ENCODE data around the gene KCNJ16.

Gene KCNJ16

DNA sequence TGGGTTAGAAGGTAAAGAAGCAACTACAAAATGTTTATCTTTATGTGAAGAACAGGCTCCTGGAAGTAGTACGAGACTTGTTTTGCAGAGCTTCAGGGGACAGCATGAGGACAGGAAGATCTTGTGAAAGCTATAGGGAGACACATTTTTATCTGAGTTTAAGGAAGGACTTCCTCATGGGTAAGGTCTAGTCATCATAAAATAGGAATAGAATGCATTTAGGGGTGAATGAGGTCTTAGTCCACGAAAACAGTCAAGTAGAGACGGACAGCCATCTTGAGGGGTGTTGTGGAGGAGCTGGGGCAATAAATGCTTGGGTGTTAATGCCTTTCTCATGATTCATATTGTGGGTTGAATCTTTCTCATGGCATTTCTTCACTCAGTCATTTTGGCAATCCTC is 24.3 kb downstream of the KCNJ16 start:
- DNase-seq, result no peak

GRCh38 chr17:70099884-70100283 is 24.9 kb downstream of the KCNJ16 start:
- DNase-seq, result no peak

GRCh38 chr17:70100983-70101382 is 26.0 kb downstream of the KCNJ16 start:
- no peak for DNase-seq

DNA sequence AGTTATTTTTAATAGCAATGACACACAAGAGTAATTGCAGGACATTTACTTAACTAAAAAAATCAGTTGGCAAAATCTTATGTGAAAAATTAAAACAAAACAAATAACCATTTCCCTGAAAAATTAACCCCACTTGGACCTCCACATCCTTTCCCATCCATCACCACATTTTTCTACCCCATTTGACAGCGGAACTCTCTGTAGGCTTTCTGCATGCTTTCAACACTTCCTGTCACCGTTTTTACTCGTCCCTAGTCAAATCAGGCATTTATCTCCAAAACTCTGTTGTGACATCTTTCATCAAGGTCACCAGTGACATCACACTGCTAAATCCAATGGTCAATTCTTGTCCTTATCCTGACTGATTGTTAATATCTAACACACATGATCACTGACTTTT is 27.5 kb downstream of the KCNJ16 start:
- DNase-seq, result no peak

DNA sequence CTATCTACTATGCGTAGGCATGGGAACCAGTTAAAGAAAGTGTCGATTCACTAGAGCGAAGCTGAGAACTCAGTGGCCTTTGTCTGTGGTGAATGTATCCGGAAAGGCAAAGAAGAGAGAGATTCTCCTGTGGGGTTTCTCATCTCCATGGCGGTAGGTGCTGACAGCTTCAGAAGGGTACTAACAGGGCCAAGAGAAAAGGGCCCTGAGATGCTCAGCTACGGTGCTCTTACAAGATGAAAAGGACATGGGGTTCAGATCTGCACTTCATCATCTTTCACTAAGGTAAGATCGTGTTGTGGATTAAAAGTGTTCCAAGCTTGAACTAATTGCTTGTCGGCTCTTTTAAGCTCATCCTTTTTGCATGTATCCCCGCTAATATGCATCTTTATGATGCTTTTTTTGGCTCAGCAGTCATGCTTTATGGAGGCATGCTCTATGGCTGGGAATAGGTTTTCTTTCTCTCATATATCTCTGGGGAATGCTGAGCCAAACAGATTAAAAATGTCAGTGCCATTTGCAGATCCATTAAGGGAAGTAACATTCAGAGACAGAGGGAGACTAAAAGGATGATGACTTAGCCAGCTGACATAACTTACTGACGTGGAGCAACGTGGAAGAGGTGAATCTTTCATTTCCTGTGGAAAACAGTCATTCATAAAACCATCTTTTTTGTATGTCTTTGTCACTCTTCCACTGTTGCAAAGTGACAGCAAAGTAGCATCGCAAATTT is 29.9 kb downstream of the KCNJ16 start:
- DNase-seq, result no peak

DNA sequence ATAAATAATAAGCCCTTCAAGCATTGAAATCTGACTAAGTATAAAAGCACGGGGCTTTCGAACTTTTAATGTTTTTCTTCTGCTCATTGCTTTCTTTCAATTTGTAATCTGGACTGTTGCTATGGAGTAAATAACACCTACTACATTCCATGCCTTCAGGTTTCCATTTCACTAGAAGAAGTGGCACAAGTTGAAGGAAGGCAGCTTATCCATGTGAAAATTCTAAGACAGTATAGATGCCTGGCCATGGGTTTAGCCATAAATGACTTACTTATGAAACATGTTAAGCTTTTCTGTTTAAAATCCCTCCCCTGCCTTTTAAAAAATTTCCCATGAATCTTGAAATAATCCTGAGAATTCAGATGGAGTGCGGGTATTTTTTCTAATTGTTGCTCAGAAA is 30.6 kb downstream of the KCNJ16 start:
- DNase-seq, result no peak

- DNase-seq, result no peak
Observed at GRCh38 chr17:70106551-70106950, 31.5 kb downstream of the KCNJ16 start.

DNA sequence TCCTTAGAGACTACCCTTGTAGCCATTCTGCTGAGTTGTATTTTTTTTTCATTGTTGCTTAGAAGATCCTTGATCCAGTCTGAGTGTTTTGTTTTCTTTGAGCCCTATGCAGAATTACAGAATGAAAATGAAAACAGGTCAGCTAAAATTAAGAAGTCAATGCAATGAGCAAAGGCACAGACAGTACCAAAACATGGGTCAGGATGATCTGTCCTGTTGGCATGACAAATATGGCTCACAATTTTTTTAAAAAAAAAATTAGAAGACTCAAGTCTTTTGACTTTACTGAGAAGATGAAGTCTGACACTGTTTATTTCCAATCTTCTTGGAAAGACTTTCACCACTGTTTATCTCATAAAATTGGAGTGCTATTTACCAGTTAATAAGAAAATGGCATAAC is 32.4 kb downstream of the KCNJ16 start:
- no peak for DNase-seq

DNA sequence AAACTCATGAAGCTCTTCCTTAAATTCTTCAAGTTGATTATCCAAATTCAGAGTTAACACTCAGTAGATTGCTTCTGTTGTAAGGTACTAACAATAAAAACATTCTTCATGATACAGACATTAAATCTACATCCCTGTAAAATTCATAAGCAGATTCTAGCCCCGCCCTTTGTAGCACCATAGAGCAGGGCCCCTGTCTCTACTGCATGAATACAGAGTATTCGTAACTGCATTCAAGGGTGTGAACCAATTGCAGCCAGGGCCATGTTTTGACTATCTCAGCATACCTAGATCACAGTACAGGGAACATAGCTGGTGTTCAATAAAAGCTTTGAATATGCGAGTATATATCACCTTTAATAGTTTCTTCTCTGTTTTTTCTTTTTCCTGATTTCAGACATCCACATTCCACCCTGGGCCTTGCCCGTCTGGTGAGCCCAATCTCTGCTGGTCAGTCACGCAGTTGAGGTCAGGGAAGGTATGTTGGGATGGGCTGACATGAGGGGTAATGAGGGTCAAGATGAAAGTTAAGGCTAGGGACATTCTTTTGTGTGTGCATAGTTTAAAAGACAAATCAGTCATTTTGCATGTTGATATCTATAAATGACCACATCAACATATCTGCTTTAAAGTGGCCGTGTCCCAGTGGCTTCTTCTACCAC is 33.0 kb downstream of the KCNJ16 start:
- DNase-seq, result no peak

GRCh38 chr17:70109497-70109896 is 34.5 kb downstream of the KCNJ16 start:
- no peak for DNase-seq

- no peak for DNase-seq
Observed at GRCh38 chr17:70110443-70110880, 35.4 kb downstream of the KCNJ16 start.

GRCh38 chr17:70111201-70111600 is 36.2 kb downstream of the KCNJ16 start:
- DNase-seq, result no peak

GRCh38 chr17:70114405-70114804 is 39.4 kb downstream of the KCNJ16 start:
- DNase-seq, result no peak

DNA sequence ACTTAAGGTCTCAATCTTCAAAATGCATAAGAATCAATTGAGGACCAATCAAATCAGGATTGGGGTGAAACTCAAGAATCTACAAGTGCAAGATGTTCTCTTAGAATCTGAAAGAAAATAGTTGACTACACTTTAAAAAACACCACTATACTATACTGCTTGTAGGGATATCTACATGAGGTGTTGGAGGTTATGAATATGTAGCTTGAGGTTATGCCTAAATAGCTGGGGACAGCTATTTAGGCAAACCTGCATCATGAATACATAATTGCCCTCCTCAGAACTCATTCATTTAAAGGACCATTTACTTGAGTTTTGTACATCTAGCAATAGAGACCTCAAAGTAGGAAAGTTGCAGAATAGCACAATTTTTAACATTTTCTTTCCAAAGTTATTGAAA is 40.1 kb downstream of the KCNJ16 start:
- DNase-seq, result no peak

DNA sequence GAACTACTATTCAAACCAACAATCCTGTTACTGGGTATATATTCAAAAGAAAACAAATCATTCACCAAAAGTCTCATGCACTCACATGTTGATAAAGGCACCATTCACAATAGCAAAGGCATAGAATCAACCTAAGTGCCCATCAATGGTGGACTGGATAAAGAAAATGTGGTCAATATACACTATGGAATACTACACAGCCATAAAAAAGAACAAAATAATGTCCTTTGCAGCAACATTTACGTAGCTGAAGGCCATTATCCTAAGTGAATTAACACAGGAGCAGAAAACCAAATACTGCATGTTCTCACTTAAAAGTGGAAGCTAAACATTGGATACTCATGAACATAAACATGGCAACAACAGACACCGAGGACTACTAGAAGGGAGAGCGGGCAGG is 41.9 kb downstream of the KCNJ16 start:
- no peak for DNase-seq

GRCh38 chr17:70119545-70119944 is 44.5 kb downstream of the KCNJ16 start:
- no peak for DNase-seq

GRCh38 chr17:70119983-70120382 is 45.0 kb downstream of the KCNJ16 start:
- DNase-seq, result no peak

- DNase-seq, result no peak
Observed at GRCh38 chr17:70120425-70120824, 45.4 kb downstream of the KCNJ16 start.

DNA sequence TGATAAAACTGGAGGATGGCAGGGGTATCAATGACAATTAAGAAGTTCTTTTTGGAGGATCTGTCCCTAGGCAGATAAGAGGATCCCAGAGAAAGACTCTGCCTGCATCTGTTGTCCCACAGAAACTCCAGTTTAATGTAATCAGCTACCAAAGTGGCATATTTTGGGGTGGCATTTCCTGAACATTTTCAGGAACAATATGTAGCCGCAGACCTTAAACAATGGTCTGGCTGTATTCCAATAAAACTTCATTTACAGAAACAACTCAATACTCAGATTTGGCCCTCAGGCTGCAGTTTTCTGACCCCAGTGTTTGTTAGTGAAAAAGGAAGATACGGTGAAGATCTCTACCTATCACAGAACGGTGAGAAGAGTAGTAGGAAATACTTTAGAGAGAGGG is 46.1 kb downstream of the KCNJ16 start:
- DNase-seq, result no peak

DNA sequence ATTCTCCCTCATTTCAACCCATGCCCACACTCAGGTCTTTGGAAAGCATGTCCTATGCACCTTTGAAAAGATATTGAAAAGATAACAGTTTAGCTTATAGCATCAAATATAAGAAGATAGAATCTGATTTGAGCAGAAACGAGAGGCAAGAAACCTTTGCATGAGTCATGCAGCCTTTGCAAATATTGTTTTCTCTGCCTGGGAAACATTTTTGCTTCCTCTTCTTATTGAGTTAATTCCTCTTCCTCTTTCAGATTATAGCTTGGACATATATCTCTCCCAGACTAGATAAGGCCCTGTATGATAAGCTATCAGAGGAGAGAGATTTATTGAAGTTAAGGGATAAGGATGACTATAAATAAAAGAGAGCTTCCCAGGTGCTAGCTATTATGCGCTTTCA is 48.2 kb downstream of the KCNJ16 start:
- DNase-seq, result no peak

DNA sequence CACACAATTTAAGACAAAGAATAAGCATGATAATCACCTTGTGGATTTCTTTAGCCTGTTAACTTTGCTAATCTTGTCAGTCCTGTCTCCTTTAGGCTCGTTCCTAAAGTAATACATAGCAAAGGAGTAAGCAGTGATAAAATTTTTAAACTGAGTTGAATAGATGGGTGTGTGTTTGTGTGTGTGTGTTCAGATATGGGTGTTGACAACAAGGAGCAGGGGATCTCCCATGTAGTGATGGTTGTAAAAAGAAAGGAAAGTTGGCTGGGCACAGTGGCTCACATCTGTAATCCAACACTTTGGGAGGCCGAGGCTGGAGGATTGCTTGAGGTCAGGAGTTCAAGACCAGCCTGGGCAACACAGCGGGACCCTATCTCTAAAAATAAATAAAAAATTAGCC is 49.7 kb downstream of the KCNJ16 start:
- no peak for DNase-seq

- DNase-seq, result no peak
Observed at GRCh38 chr17:70127221-70127873, 52.3 kb downstream of the KCNJ16 start.

DNA sequence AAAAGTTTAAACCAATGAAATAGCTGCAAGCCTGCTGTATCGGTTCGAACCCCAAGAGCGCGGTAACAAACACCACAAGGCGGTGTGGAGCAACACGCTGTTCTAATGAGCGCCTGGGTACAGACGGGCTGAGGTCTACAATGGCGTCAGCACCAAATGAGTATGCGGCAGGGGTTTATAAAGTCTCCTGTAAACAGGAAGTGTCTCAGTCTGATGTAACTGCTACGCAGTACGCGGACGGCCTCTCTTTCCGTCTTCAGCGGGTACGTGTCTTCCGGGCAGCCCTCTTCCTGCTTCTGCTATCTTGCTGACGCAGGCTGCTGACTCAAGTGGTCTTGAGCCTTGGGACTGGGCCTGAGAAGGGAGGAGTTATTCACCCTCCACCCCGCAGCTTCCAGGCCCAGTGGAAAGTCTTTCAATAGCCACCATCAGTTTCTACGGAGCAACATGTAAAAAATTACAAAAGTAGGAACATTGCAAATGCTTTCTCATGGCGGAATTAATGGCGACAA is 53.8 kb downstream of the KCNJ16 start:
- DNase-seq, result no peak

DNA sequence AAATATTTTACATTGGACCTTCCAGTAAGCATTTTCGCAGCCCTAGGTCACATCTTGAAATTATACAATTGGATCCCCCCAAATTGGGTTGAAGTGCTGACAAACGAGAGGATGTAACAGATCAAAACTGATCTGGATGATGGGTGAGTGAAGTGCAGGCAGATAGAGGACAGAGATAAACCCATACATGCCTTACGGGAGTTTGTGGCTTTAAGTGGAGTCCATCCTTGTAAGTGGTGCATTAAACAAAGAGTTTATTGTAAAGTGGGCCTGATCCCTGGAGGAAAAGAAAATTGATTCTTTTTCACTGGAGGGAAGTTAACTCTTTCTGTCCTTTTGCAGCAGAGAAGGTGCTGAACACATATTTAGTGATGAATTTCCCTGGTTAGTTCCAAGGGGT is 55.3 kb downstream of the KCNJ16 start:
- DNase-seq, result no peak
